Uterus (tissue), 4 donors: Measurements from ENCODE around the gene ZFYVE21. TPM values are rescaled to one million over a fixed set of nuclear protein-coding genes. Genes with fewer than 3 reads are reported as not detected.

Experiments
- DNase-seq, 2 donors: peaks; one replicate each; pipeline ENCODE4 v3.0.0-alpha.2; 2019 to 2020
- H3K27ac ChIP-seq, 2 donors: fragments of 200-600 bp; sonication (generic); 1 replicate in 1 of 2; 2 replicates in 1 of 2; pipeline ENCODE4 v1.5.1; 2016 to 2018
- H3K27me3 ChIP-seq, 2 donors: fragments of 200-600 bp; sonication (generic); one replicate each; pipeline ENCODE4 v1.5.1; 2018 to 2019; ENCODE audit warnings: control low read depth in 1 of 2
- H3K36me3 ChIP-seq, 2 donors: fragments of 200-600 bp; sonication (generic); one replicate each; pipeline ENCODE4 v1.5.1; 2019; ENCODE audit warnings: control low read depth in 1 of 2
- H3K4me1 ChIP-seq, 2 donors: fragments of 200-600 bp; sonication (generic); one replicate each; pipeline ENCODE4 v1.5.1; 2018 to 2019; ENCODE audit warnings: control low read depth in 1 of 2
- H3K4me3 ChIP-seq, 2 donors: fragments of 200-600 bp; sonication (generic); 1 replicate in 1 of 2; 2 replicates in 1 of 2; pipeline ENCODE4 v1.5.1; 2018 to 2019; ENCODE audit warnings: mild to moderate bottlenecking in 1 of 2
- H3K9me3 ChIP-seq, 2 donors: fragments of 200-600 bp; sonication (generic); one replicate each; pipeline ENCODE4 v1.5.1; 2019; ENCODE audit warnings: control low read depth in 1 of 2
- CTCF ChIP-seq, 4 experiments: fragments of 200-600 bp in 2 of 4; fragments of 450-650 bp in 2 of 4; sonication (generic) in 2 of 4; IDR thresholded peaks; one replicate each; pipeline ENCODE4 v1.5.1; 2016 to 2019; ENCODE audit warnings: antibody characterized with exemption in 4 of 4, mild to moderate bottlenecking in 2 of 4, moderate library complexity in 1 of 4
- POLR2A ChIP-seq, 2 donors: fragments of 450-650 bp; IDR thresholded peaks; one replicate each; pipeline ENCODE4 v1.6.1; 2016; ENCODE audit warnings: antibody characterized with exemption in 2 of 2, mild to moderate bottlenecking in 1 of 2, moderate library complexity in 1 of 2
- intact Hi-C: fragments of 100-400 bp; cut with DNase I; formaldehyde crosslinking; loops from one replicate; pipeline ENCODE4 v1.15.1; 2023; ENCODE audit warnings: low total_unique reads
- total RNA-seq, 4 donors: library from RNA; depleted of rRNA in 3 of 4; stranded (reverse); fragments of >200 nt in 3 of 4; gene quantifications; one replicate each; pipeline versions ENCODE4 v1.1.0 to v1.2.4, GENCODE V29; 2014 to 2023
- donor health status: DM: yes; HTN: yes; CAD: no.

The ZFYVE21 gene
- total RNA-seq, 4 donors from 2014 or later = 73.2 to 276 (median 103) TPM

GRCh38 chr14:103684471-103684870 lies 31.1 kb upstream of the ZFYVE21 start:
- intact Hi-C loops = no loop called here
- no peak for TF ChIP-seq POLR2A (IDR thresholded peaks at IDR 0.05)
- no peak for TF ChIP-seq CTCF (IDR thresholded peaks at IDR 0.05)
- DNase-seq = no peak
- Histone ChIP-seq H3K4me1 (no peaks in the 10 kb centered on the region), H3K27ac (no peak overlapping the region), H3K9me3 (no peaks in the 10 kb centered on the region), H3K36me3 (no peaks in the 10 kb centered on the region), H3K4me3 (no peak overlapping the region), H3K27me3 (no peaks in the 10 kb centered on the region)

- Histone ChIP-seq H3K36me3 (no peaks in the 10 kb centered on the region), H3K4me3 (no peak overlapping the region), H3K4me1 (no peaks in the 10 kb centered on the region), H3K9me3 (no peaks in the 10 kb centered on the region), H3K27me3 (no peaks in the 10 kb centered on the region), H3K27ac (no peak overlapping the region)
- DNase-seq = no peak
- intact Hi-C loops = no loop called here
- no peak for TF ChIP-seq CTCF (IDR thresholded peaks at IDR 0.05)
- TF ChIP-seq POLR2A (IDR thresholded peaks at IDR 0.05) = no peak
These were observed 30.7 kb upstream of the ZFYVE21 start for GRCh38 chr14:103684871-103685270.

GRCh38 chr14:103685276-103686211 lies 30.1 kb upstream of the ZFYVE21 start:
- Histone ChIP-seq H3K4me1 (no peaks in the 10 kb centered on the region), H3K9me3 (no peaks in the 10 kb centered on the region), H3K36me3 (no peaks in the 10 kb centered on the region), H3K4me3 (no peak overlapping the region), H3K27ac (no peak overlapping the region), H3K27me3 (no peaks in the 10 kb centered on the region)
- no peak for DNase-seq
- TF ChIP-seq POLR2A (IDR thresholded peaks at IDR 0.05) (no peak), CTCF (IDR thresholded peaks at IDR 0.05) (no peak)
- intact Hi-C loops = no loop called here

- TF ChIP-seq POLR2A (IDR thresholded peaks at IDR 0.05) (no peak), CTCF (IDR thresholded peaks at IDR 0.05) (no peak)
- Histone ChIP-seq H3K4me3 (no peak overlapping the region), H3K9me3 (no peaks in the 10 kb centered on the region), H3K27ac (no peak overlapping the region), H3K27me3 (no peaks in the 10 kb centered on the region), H3K4me1 (no peaks in the 10 kb centered on the region), H3K36me3 (no peaks in the 10 kb centered on the region)
- intact Hi-C loops = no loop called here
- DNase-seq = no peak
These were observed 28.7 kb upstream of the ZFYVE21 start for GRCh38 chr14:103686831-103687485.

- no peaks in the 10 kb centered on the region for H3K36me3 ChIP-seq
- TF ChIP-seq CTCF (IDR thresholded peaks at IDR 0.05) (no peak), POLR2A (IDR thresholded peaks at IDR 0.05) (no peak)
These were observed 27.9 kb upstream of the ZFYVE21 start for GRCh38 chr14:103687712-103688111.

More at GRCh38 chr14:103687712-103688111, 27.9 kb upstream of the ZFYVE21 start:
- DNase-seq = no peak
- intact Hi-C loops = no loop called here
- no peaks in the 10 kb centered on the region for H3K4me1 ChIP-seq
- H3K4me3 ChIP-seq = no peak overlapping the region
- no peak overlapping the region for H3K27ac ChIP-seq
- H3K27me3 ChIP-seq = no peaks in the 10 kb centered on the region
- H3K9me3 ChIP-seq = no peaks in the 10 kb centered on the region
